MCF 10A (cell line): ENCODE measurements around the gene LARP1. TPM values are rescaled to one million over a fixed set of nuclear protein-coding genes. Genes with fewer than 3 reads are reported as not detected.
A peak's percentile ranks its signal among the peaks of the same experiment; 100 is the strongest.

Source experiments
- BruUV-seq: library from RNA; stranded (reverse); fragments of 400-500 nt; replicated peaks from 2 replicates; lab custom pipeline; 2021; lab: Mats Ljungman, UMichigan
- CTCF ChIA-PET: fragments of 300-600 bp; sonication (Branson Sonifier 250); formaldehyde crosslinking; extraction: SDS; loops from one replicate; lab custom pipeline; 2021; ENCODE audit warnings: antibody characterized with exemption, inconsistent platforms; lab: Yijun Ruan, JAX
- POLR2A ChIA-PET: fragments of 300-600, 350-650 bp; sonication (Branson Sonifier 250); formaldehyde crosslinking; extraction: SDS; loops from one replicate; lab custom pipeline; 2020; ENCODE audit warnings: antibody characterized with exemption, inconsistent platforms; lab: Yijun Ruan, JAX
- DNase-seq: peaks from one replicate; pipeline ENCODE4 v3.0.0-alpha.2; 2018; ENCODE audit not compliant: unreplicated experiment
- H3K27ac Mint-ChIP-seq: one replicate; pipeline ENCODE4 v1.8.0; 2022; ENCODE audit warnings: mild to moderate bottlenecking, low read depth, mixed read lengths; ENCODE audit not compliant: unreplicated experiment
- H3K27me3 Mint-ChIP-seq: one replicate; pipeline ENCODE4 v1.8.0; 2022; ENCODE audit warnings: mixed read lengths; ENCODE audit not compliant: insufficient read depth, unreplicated experiment
- H3K36me3 Mint-ChIP-seq: one replicate; pipeline ENCODE4 v1.8.0; 2022; ENCODE audit warnings: mild to moderate bottlenecking, moderate library complexity, mixed read lengths; ENCODE audit not compliant: insufficient read depth, unreplicated experiment
- H3K4me1 Mint-ChIP-seq: one replicate; pipeline ENCODE4 v1.8.0; 2022; ENCODE audit warnings: mixed read lengths; ENCODE audit not compliant: insufficient read depth, unreplicated experiment
- H3K4me3 Mint-ChIP-seq: one replicate; pipeline ENCODE4 v1.8.0; 2022; ENCODE audit warnings: mild to moderate bottlenecking, moderate library complexity, mixed read lengths; ENCODE audit not compliant: unreplicated experiment
- H3K9me3 Mint-ChIP-seq: one replicate; pipeline ENCODE4 v1.8.0; 2022; ENCODE audit warnings: mixed read lengths; ENCODE audit not compliant: unreplicated experiment
- intact Hi-C: fragments of 100-400 bp; cut with micrococcal nuclease; formaldehyde crosslinking; loops from 2 replicates; pipeline ENCODE4 v1.14.1; 2022
- total RNA-seq: library from RNA; stranded (reverse); gene quantifications from 2 replicates; pipeline ENCODE4 v1.2.3, GENCODE V29; 2022
- TF ChIP-seq, protein P1 (sequence below): fragments of 200-600 bp; IDR thresholded peaks from one replicate; pipeline ENCODE4 v1.8.0; 2022; ENCODE audit warnings: antibody characterized with exemption, mild to moderate bottlenecking; ENCODE audit not compliant: unreplicated experiment

The LARP1 gene
- total RNA-seq, 1 experiment from 2014 or later: 340 TPM

DNA sequence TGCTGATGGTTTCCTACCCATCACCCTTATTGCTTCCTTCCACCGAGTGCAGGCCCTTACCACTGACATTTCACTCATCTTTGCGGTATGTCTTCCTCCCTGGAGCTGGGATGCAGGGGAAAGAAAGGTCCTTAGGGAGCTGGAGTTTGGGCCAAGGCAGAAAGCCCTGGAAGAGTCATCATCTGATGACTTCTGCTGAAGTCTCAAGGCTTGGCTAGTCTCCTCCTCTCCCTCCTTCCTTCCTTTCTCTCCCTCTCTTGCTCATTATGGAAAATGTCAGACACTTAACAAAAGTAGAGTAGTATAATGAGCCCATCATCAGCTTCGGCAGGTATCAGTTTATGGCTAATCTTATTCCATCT lies 40.0 kb downstream of the LARP1 start:
- CTCF ChIA-PET: no interaction called here
- no peak overlapping the region for H3K4me3 Mint-ChIP-seq
- no peaks in the 10 kb centered on the region for H3K9me3 Mint-ChIP-seq
- no peak overlapping the region for H3K27ac Mint-ChIP-seq
- POLR2A ChIA-PET: interaction anchor here (0.6 kb wide), 1 partner anchor 117 kb away, joined by 3 read pairs; no protein-coding TSS in a partner anchor
- intact Hi-C loops: no loop called here
- TSS peak; percentile 2 for BruUV-seq
- no peaks in the 10 kb centered on the region for H3K27me3 Mint-ChIP-seq
- peaks cover 95% of the 10 kb centered on the region for H3K36me3 Mint-ChIP-seq
- no peak for DNase-seq
- H3K4me1 Mint-ChIP-seq: no peaks in the 10 kb centered on the region
- TF ChIP-seq, protein P1, sequence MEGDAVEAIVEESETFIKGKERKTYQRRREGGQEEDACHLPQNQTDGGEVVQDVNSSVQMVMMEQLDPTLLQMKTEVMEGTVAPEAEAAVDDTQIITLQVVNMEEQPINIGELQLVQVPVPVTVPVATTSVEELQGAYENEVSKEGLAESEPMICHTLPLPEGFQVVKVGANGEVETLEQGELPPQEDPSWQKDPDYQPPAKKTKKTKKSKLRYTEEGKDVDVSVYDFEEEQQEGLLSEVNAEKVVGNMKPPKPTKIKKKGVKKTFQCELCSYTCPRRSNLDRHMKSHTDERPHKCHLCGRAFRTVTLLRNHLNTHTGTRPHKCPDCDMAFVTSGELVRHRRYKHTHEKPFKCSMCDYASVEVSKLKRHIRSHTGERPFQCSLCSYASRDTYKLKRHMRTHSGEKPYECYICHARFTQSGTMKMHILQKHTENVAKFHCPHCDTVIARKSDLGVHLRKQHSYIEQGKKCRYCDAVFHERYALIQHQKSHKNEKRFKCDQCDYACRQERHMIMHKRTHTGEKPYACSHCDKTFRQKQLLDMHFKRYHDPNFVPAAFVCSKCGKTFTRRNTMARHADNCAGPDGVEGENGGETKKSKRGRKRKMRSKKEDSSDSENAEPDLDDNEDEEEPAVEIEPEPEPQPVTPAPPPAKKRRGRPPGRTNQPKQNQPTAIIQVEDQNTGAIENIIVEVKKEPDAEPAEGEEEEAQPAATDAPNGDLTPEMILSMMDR: no peak

DNA sequence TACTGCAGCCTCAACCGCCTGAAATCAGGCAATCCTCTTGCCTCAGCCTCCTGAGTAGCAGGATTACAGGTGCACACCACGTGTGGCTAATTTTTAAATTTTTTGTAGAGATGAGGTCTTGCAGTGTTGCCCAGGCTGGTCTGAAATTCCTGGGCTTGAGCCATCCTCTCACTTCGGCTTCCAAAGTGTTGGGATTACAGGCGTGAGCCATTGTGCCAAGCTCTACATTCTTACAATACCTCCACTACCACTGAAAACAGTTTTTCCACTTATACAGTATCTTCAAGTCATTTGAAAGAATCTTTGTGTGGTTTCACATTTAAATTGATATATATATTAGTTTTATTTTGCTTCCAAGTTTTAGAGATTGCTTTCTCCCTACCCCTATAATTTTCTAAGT lies 42.6 kb downstream of the LARP1 start:
- Mint-ChIP-seq H3K9me3 (no peaks in the 10 kb centered on the region), H3K36me3 (peaks cover 94% of the 10 kb centered on the region)

DNA sequence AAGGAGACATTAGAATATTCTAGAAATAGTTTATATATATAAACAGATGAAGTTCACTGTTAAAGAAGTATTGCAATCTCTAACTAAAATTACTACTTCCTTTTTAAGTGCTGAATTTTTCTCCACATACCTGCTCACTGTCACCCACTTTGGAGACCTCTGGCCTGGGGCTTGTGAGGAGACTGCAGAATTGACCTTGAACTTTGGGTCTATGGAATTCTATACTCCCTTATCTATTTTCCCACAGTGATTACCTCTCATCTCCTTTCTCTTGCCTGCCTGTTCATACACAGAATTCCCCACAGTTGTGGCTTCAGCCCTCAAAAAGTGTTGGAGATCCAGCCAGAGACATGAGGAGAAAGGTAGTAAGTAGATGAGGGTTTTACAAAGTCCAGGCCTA lies 45.4 kb downstream of the LARP1 start:
- no peaks in the 10 kb centered on the region for H3K9me3 Mint-ChIP-seq
- TF ChIP-seq, protein P1: no peak
- H3K4me1 Mint-ChIP-seq: no peaks in the 10 kb centered on the region
- BruUV-seq: no TSS peak
- no peak overlapping the region for H3K4me3 Mint-ChIP-seq
- peaks cover 94% of the 10 kb centered on the region for H3K36me3 Mint-ChIP-seq
- intact Hi-C loops: no loop called here
- H3K27me3 Mint-ChIP-seq: no peaks in the 10 kb centered on the region
- ChIA-PET CTCF (interaction anchor here (0.5 to 1.6 kb wide), 7 partner anchors 9 to 1457 kb away, joined by 3 to 9 read pairs (median 4); no protein-coding TSS in a partner anchor), POLR2A (interaction anchor here (0.6 kb wide), 1 partner anchor 20 kb away, joined by 3 read pairs; no protein-coding TSS in a partner anchor)
- peak overlapping the region; percentile 13 for H3K27ac Mint-ChIP-seq
- DNase-seq: no peak

More for the DNA sequence above, 42.6 kb downstream of the LARP1 start:
- ChIA-PET CTCF (interaction anchor here (0.7 to 1.0 kb wide), 2 partner anchors 9 to 30 kb away, joined by 3 to 4 read pairs; no protein-coding TSS in a partner anchor), POLR2A (no interaction called here)
- Mint-ChIP-seq H3K27me3 (no peaks in the 10 kb centered on the region), H3K27ac (no peak overlapping the region), H3K4me1 (no peaks in the 10 kb centered on the region), H3K4me3 (no peak overlapping the region)
- TF ChIP-seq, protein P1: no peak
- BruUV-seq: no TSS peak
- no peak for DNase-seq
- intact Hi-C loops: no loop called here

DNA sequence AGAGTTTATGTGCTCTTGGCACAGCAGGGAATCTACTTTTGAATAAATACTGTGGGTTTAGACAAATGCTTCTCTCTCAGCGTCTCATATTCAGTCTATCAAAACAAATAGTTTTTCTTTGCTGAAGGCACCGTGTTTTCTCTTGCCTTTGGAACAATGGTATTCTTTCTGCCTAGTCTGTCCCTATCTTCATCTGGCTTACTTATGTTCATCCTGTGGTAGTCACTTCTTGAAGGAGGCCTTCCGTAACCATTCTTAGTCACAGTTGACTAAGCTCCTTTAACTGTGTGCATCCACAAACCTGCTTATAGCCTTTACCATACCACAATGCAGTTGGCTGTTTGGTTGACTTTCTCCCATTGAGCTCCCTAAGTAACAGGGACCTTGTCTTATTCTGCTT lies 45.9 kb downstream of the LARP1 start:
- peaks cover 98% of the 10 kb centered on the region for H3K36me3 Mint-ChIP-seq
- H3K4me3 Mint-ChIP-seq: no peak overlapping the region
- no peak for DNase-seq

More for the DNA sequence above, 45.9 kb downstream of the LARP1 start:
- POLR2A ChIA-PET: interaction anchor here (0.6 to 0.7 kb wide), 2 partner anchors 20 to 621 kb away, joined by 3 read pairs; no protein-coding TSS in a partner anchor
- TF ChIP-seq, protein P1: no peak
- CTCF ChIA-PET: interaction anchor here (0.7 to 1.6 kb wide), 7 partner anchors 8 to 152 kb away, joined by 3 to 9 read pairs (median 4); no protein-coding TSS in a partner anchor
- intact Hi-C loops: no loop called here
- Mint-ChIP-seq H3K4me1 (no peaks in the 10 kb centered on the region), H3K9me3 (no peaks in the 10 kb centered on the region), H3K27ac (no peak overlapping the region), H3K27me3 (no peaks in the 10 kb centered on the region)
- no TSS peak for BruUV-seq
